ENCODE data around the gene ALKBH5. TPM values are rescaled to one million over a fixed set of nuclear protein-coding genes. Genes with fewer than 3 reads are reported as not detected.
A peak's percentile ranks its signal among the peaks of the same experiment; 100 is the strongest.

The ALKBH5 gene
- polyA plus RNA-seq, 3 donors = 50.4 to 79.1 (median 78.9) TPM

- Mint-ChIP-seq H3K27me3 (ENCODE audit: low read depth in 3 of 3) (peaks cover 1 to 15% (median 8%) of the 10 kb centered on the region in 3 donors), H3K36me3 (no peaks in the 10 kb centered on the region), H3K4me3 (no peak overlapping the region), H3K4me1 (peaks cover 2% of the 10 kb centered on the region), H3K27ac (peak overlapping the region in 2 of 7 donors; percentile 5 to 40), H3K9me3 (peaks cover 0 to 2% (median 0%) of the 10 kb centered on the region in 7 donors)
- no CpG with 5 or more reads among the region's 3 CpGs for WGBS (ENCODE audit: insufficient coverage)
- no peak overlapping the region for H3K4me3 ChIP-seq (replicated peaks in 1 of 3; ENCODE audit: low read depth in 2 of 3, low read length in 3 of 3)
- no peak overlapping the region for H3K9ac ChIP-seq (ENCODE audit: insufficient read depth, low read length, poor library complexity, severe bottlenecking)
- no peaks in the 10 kb centered on the region for H3K27me3 ChIP-seq (ENCODE audit: control insufficient read depth in 2 of 2, insufficient read depth in 2 of 2, low read length in 2 of 2)
- no peaks in the 10 kb centered on the region for H3K79me2 ChIP-seq (ENCODE audit: insufficient read depth, low read length)
- H3K36me3 ChIP-seq (replicated peaks in 1 of 2; ENCODE audit: control insufficient read depth in 1 of 2, insufficient read depth in 2 of 2, low read length in 2 of 2) = no peaks in the 10 kb centered on the region
- no peak for TF ChIP-seq CTCF (IDR thresholded peaks at IDR 0.05)
- H3K9me3 ChIP-seq (replicated peaks in 1 of 2; ENCODE audit: control insufficient read depth in 1 of 2, insufficient read depth in 1 of 2, low read length in 2 of 2) = no peaks in the 10 kb centered on the region
- DNase-seq = no peak
- intact Hi-C loops (cut with micrococcal nuclease) = loop anchor here in 1 of 2 donors (1.0 kb wide), 1 partner anchor 11 kb away; no protein-coding TSS in a partner anchor
- H3K27ac ChIP-seq (ENCODE audit: low read depth in 1 of 2, low read length in 2 of 2) = no peak overlapping the region
- H3K4me1 ChIP-seq (ENCODE audit: control insufficient read depth in 1 of 2, insufficient read depth in 2 of 2, low read length in 2 of 2) = no peaks in the 10 kb centered on the region
- H3K4me2 ChIP-seq (replicated peaks; ENCODE audit: extremely low read depth, low read length, poor library complexity, severe bottlenecking) = no peak overlapping the region
- H2AFZ ChIP-seq (ENCODE audit: insufficient read depth, low read depth, low read length, poor library complexity, severe bottlenecking) = no peak overlapping the region
- H4K20me1 ChIP-seq (ENCODE audit: insufficient read depth, low read length) = no peaks in the 10 kb centered on the region
Measured at GRCh38 chr17:18142417-18142816, 41.2 kb upstream of the ALKBH5 start.

GRCh38 chr17:18143044-18143936, 40.3 kb upstream of the ALKBH5 start:
- no peak overlapping the region for H3K4me3 ChIP-seq (replicated peaks in 1 of 3; ENCODE audit: low read depth in 2 of 3, low read length in 3 of 3)
- H4K20me1 ChIP-seq (ENCODE audit: insufficient read depth, low read length) = no peaks in the 10 kb centered on the region
- 89% methylated on average over 13 of the region's 18 CpGs for WGBS (ENCODE audit: insufficient coverage)
- Mint-ChIP-seq H3K27ac (peak overlapping the region in 1 of 7 donors; percentile 31), H3K27me3 (ENCODE audit: low read depth in 3 of 3) (peaks cover 4 to 17% (median 8%) of the 10 kb centered on the region in 3 donors), H3K9me3 (peaks cover 0 to 2% (median 0%) of the 10 kb centered on the region in 7 donors), H3K36me3 (no peaks in the 10 kb centered on the region), H3K4me3 (no peak overlapping the region), H3K4me1 (peaks cover 2% of the 10 kb centered on the region)
- peak; percentile 31 for TF ChIP-seq CTCF (IDR thresholded peaks at IDR 0.05)
- H2AFZ ChIP-seq (ENCODE audit: insufficient read depth, low read depth, low read length, poor library complexity, severe bottlenecking) = no peak overlapping the region
- H3K79me2 ChIP-seq (ENCODE audit: insufficient read depth, low read length) = no peaks in the 10 kb centered on the region
- DNase-seq = no peak
- no peaks in the 10 kb centered on the region for H3K4me1 ChIP-seq (ENCODE audit: control insufficient read depth in 1 of 2, insufficient read depth in 2 of 2, low read length in 2 of 2)
- H3K9ac ChIP-seq (ENCODE audit: insufficient read depth, low read length, poor library complexity, severe bottlenecking) = no peak overlapping the region
- no peaks in the 10 kb centered on the region for H3K9me3 ChIP-seq (replicated peaks in 1 of 2; ENCODE audit: control insufficient read depth in 1 of 2, insufficient read depth in 1 of 2, low read length in 2 of 2)
- no peaks in the 10 kb centered on the region for H3K36me3 ChIP-seq (replicated peaks in 1 of 2; ENCODE audit: control insufficient read depth in 1 of 2, insufficient read depth in 2 of 2, low read length in 2 of 2)
- no peak overlapping the region for H3K27ac ChIP-seq (ENCODE audit: low read depth in 1 of 2, low read length in 2 of 2)
- intact Hi-C loops (cut with micrococcal nuclease) = no loop called here
- no peaks in the 10 kb centered on the region for H3K27me3 ChIP-seq (ENCODE audit: control insufficient read depth in 2 of 2, insufficient read depth in 2 of 2, low read length in 2 of 2)
- no peak overlapping the region for H3K4me2 ChIP-seq (replicated peaks; ENCODE audit: extremely low read depth, low read length, poor library complexity, severe bottlenecking)

Measured in CD14-positive monocyte (primary cell).